Testis (tissue), 3 donors: ENCODE measurements around the gene GJA3. TPM values are rescaled to one million over a fixed set of nuclear protein-coding genes. Genes with fewer than 3 reads are reported as not detected.

Source experiments
- DNase-seq: peaks from one replicate; pipeline ENCODE4 v3.0.0-alpha.2; 2019
- H3K27ac ChIP-seq, 2 donors: fragments of 200-600 bp; sonication (generic); one replicate each; pipeline ENCODE4 v1.5.1; 2019
- H3K27me3 ChIP-seq: fragments of 200-600 bp; sonication (generic); one replicate; pipeline ENCODE4 v1.5.1; 2019
- H3K36me3 ChIP-seq: fragments of 200-600 bp; sonication (generic); one replicate; pipeline ENCODE4 v1.5.1; 2017; ENCODE audit warnings: low read depth; ENCODE audit errors: missing control alignments
- H3K4me1 ChIP-seq: fragments of 200-600 bp; sonication (generic); one replicate; pipeline ENCODE4 v1.5.1; 2019
- H3K4me3 ChIP-seq, 2 donors: fragments of 200-600 bp; sonication (generic); one replicate each; pipeline ENCODE4 v1.5.1; 2017 to 2019
- H3K9me3 ChIP-seq: fragments of 200-600 bp; sonication (generic); one replicate; pipeline ENCODE4 v1.5.1; 2017
- POLR2A ChIP-seq: fragments of 450-650 bp; IDR thresholded peaks from one replicate; pipeline ENCODE4 v1.6.1; 2017; ENCODE audit warnings: antibody characterized with exemption, mild to moderate bottlenecking, moderate library complexity
- WGBS, 2 donors: methylation state at CpG; one replicate each; pipeline ENCODE4 v1.1.5; 2018; 5-methylcytosine and 5-hydroxymethylcytosine counted together
- intact Hi-C: fragments of 100-400 bp; cut with DNase I; formaldehyde crosslinking; loops from one replicate; pipeline ENCODE4 v1.15.1; 2023; ENCODE audit warnings: low total_unique reads
- polyA plus RNA-seq: library from polyadenylated mRNA; stranded (reverse); fragments of 350-450 nt; fragmentation: Illumina TruSeq; extraction: RNeasy Lipid Tissue Mini Kit (QIAGEN cat#74804); gene quantifications from one replicate; pipeline ENCODE4 v1.2.3, GENCODE V29; 2014; ENCODE audit warnings: low read depth, low replicate concordance; ENCODE audit not compliant: insufficient read depth
- total RNA-seq, 2 donors: library from RNA; depleted of rRNA; stranded (reverse); fragments of >200 nt; gene quantifications; one replicate each; pipeline ENCODE4 v1.2.3, GENCODE V29; 2016
- TF ChIP-seq, protein P1 (sequence below), 3 experiments: fragments of 450-650 bp in 2 of 3; fragments of 200-600 bp in 1 of 3; sonication (generic) in 1 of 3; IDR thresholded peaks; one replicate each; pipeline ENCODE4 v1.5.1; 2016 to 2019; ENCODE audit warnings: antibody characterized with exemption in 3 of 3, mild to moderate bottlenecking in 2 of 3, moderate library complexity in 1 of 3

GJA3 gene
- total and polyA plus RNA-seq, 3 donors from 2014 or later: 1.7 to 10.2 (median 5.0) TPM

GRCh38 chr13:20150561-20150960, 10.3 kb downstream of the GJA3 start:
- Histone ChIP-seq H3K9me3 (no peaks in the 10 kb centered on the region), H3K36me3 (no peaks in the 10 kb centered on the region), H3K4me1 (no peaks in the 10 kb centered on the region), H3K27ac (no peak overlapping the region), H3K27me3 (no peaks in the 10 kb centered on the region), H3K4me3 (no peak overlapping the region)
- no peak for DNase-seq
- intact Hi-C loops: no loop called here
- WGBS, 2 donors: 87 to 89% methylated on average over 8 to 9 of the region's 9 CpGs
- TF ChIP-seq, protein P1, sequence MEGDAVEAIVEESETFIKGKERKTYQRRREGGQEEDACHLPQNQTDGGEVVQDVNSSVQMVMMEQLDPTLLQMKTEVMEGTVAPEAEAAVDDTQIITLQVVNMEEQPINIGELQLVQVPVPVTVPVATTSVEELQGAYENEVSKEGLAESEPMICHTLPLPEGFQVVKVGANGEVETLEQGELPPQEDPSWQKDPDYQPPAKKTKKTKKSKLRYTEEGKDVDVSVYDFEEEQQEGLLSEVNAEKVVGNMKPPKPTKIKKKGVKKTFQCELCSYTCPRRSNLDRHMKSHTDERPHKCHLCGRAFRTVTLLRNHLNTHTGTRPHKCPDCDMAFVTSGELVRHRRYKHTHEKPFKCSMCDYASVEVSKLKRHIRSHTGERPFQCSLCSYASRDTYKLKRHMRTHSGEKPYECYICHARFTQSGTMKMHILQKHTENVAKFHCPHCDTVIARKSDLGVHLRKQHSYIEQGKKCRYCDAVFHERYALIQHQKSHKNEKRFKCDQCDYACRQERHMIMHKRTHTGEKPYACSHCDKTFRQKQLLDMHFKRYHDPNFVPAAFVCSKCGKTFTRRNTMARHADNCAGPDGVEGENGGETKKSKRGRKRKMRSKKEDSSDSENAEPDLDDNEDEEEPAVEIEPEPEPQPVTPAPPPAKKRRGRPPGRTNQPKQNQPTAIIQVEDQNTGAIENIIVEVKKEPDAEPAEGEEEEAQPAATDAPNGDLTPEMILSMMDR (IDR thresholded peaks at IDR 0.05): no peak
- no peak for TF ChIP-seq POLR2A

DNA sequence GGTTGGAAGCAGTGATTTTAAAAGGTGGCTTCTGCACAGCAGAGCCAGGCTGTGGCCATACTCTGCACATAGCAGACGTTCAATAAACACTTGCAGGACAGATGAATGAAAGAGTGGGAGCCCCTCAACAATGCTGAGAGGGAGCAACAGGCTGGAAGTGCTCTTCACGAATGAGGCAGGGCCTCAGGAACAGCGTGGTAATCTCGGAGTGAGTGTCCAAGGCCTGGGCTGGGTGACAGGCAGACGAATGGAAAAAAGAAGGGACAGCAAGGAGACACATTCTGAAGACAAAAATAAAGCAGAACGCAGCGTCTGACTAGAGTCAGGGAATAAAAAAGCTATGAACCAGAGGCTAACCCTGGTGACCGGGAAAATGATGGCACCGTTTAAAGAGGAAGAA, 11.1 kb downstream of the GJA3 start:
- Histone ChIP-seq H3K36me3 (no peaks in the 10 kb centered on the region), H3K9me3 (no peaks in the 10 kb centered on the region), H3K4me3 (no peak overlapping the region), H3K27me3 (no peaks in the 10 kb centered on the region), H3K4me1 (no peaks in the 10 kb centered on the region), H3K27ac (no peak overlapping the region)
- TF ChIP-seq, protein P1 (IDR thresholded peaks at IDR 0.05): no peak
- TF ChIP-seq POLR2A: no peak
- 70 to 78% methylated on average over 9 of the region's 9 CpGs for WGBS, 2 donors
- no peak for DNase-seq
- intact Hi-C loops: no loop called here

GRCh38 chr13:20148501-20149183, 12.2 kb downstream of the GJA3 start:
- no peaks in the 10 kb centered on the region for H3K27me3 ChIP-seq
- no peaks in the 10 kb centered on the region for H3K9me3 ChIP-seq
- intact Hi-C loops: no loop called here
- no peaks in the 10 kb centered on the region for H3K4me1 ChIP-seq
- TF ChIP-seq POLR2A: no peak
- TF ChIP-seq, protein P1 (IDR thresholded peaks at IDR 0.05): no peak
- WGBS, 2 donors: 87 to 91% methylated on average over 16 of the region's 16 CpGs
- H3K4me3 ChIP-seq: no peak overlapping the region
- no peak overlapping the region for H3K27ac ChIP-seq
- no peaks in the 10 kb centered on the region for H3K36me3 ChIP-seq
- no peak for DNase-seq

DNA sequence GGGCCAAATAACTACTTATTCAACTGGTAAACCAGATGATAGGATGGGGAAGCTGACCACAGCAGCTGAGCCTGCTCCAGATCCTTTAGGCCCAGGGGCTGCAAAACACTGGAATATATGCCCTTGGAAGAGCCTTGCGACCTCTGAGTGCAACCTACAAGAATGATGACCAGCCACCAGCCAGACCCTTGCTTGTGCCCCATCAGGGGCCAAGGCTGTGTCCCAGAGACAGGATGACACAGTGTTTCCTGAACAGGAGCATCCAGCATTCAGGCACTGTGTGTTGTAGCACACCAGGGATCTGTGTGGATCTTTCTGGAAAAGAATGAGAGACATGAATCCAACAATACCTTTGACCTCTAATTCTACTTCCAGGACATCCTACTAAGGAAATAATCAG, 14.5 kb downstream of the GJA3 start:
- Histone ChIP-seq H3K27ac (no peak overlapping the region), H3K36me3 (no peaks in the 10 kb centered on the region), H3K4me1 (no peaks in the 10 kb centered on the region), H3K27me3 (no peaks in the 10 kb centered on the region), H3K9me3 (no peaks in the 10 kb centered on the region), H3K4me3 (no peak overlapping the region)
- no peak for DNase-seq
- TF ChIP-seq, protein P1 (IDR thresholded peaks at IDR 0.05): no peak
- no peak for TF ChIP-seq POLR2A
- 80 to 100% methylated on average over 1 of the region's 1 CpG for WGBS, 2 donors
- intact Hi-C loops: no loop called here

DNA sequence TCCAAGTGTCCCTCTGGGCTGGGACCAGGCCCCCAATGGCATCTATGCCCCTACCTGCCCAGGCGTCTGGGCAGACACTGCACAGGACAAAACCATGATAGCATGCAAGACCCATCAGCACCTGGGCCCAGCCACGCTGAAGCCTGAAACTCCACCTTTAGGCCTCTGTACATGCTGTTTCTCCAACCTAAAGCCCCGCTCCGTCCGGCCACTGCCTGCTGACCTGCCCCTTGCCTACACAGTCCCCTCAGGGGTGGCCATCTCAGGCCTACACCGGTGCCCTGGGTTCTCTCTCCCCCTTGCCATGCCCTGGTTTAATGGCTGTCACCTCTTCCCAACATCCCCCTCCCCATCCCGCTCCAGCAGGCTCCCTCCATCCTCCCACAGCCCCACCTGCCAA, 15.3 kb downstream of the GJA3 start:
- H3K27ac ChIP-seq: no peak overlapping the region
- intact Hi-C loops: no loop called here
- DNase-seq: no peak
- 85 to 89% methylated on average over 7 of the region's 7 CpGs for WGBS, 2 donors
- no peaks in the 10 kb centered on the region for H3K4me1 ChIP-seq
- no peaks in the 10 kb centered on the region for H3K36me3 ChIP-seq
- TF ChIP-seq, protein P1 (IDR thresholded peaks at IDR 0.05): no peak
- TF ChIP-seq POLR2A: no peak
- no peaks in the 10 kb centered on the region for H3K27me3 ChIP-seq
- H3K9me3 ChIP-seq: no peaks in the 10 kb centered on the region
- no peak overlapping the region for H3K4me3 ChIP-seq
